ENCODE data around the gene ARF1. TPM values are rescaled to one million over a fixed set of nuclear protein-coding genes. Genes with fewer than 3 reads are reported as not detected.

Gene ARF1
- total RNA-seq, 4 donors from 2014 or later = 378 to 457 (median 410) TPM

DNA sequence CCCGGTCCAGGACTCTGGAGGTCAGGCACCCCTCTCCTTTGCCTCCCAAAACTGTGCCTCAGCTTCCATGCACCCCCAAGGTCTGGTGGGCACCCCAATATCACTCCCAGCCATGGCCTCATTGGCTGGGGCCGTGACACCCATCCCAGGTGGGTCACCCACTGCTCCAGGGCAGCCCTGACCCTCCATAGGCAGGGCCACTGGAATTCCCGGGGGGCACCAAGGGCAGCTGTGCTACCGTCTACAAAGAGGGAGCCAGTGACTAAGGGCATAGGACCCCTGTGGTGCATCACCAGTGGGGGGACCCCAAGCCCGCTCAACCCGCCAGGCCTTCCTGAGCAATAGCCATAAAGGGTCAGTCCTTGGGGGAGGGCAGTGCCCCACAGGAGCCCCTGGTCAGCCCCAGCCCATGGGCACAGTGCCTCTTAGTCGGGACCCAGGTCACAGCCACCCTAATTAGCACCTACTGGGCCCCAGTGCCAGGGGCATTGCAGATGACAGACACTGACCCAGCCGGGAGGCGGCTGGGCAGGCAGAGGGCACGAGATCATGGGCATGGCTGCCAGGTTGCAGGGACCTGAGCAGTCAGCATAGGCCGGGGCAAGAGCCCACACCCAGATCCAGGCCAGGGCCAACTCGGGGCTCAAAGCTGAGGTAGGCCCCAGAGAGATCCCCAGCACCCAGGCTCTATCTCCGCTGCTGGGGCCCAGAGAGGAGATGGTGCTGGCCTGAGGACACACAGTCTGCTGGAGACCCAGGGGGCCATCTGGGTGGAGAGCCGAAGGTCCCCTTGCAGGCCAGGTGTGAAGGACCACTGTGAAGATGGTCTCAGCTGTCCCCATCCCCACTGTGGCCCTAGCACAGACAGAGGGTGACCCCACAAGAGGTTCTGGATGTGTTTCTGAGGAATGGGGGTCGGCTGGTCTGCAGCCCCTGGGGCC is 19.0 kb upstream of the ARF1 start:
- 86 to 87% methylated on average over 4 to 5 of the region's 15 CpGs for WGBS, 2 donors

DNA sequence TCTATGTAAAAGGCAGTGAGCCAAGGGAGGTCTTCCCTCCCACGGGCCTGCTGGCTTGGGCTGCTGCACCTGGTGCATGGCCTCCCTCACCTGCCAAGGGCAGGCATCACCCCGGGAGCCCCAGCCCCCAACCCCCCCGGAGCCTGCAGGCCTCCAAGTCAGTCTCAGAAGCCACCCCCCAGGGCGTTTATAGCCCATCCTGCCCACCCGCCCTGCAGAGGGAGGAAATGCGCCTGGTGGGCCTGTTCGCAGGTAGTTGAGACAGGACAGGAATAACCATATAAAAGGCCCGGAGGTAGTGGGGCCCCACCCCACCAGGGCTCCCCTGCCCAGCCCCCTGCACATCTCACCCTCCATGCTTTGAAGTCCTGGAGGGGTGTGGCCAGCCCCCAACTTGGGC is 18.2 kb upstream of the ARF1 start:
- Histone ChIP-seq H3K4me3 (replicated peaks in 1 of 3) (no peak overlapping the region), H3K9me3 (no peaks in the 10 kb centered on the region), H3K27me3 (peaks cover 7% of the 10 kb centered on the region), H3K36me3 (no peaks in the 10 kb centered on the region), H3K4me1 (peaks cover 0 to 15% of the 10 kb centered on the region in 2 donors), H3K27ac (no peak overlapping the region)
- no peak for DNase-seq
- 33 to 72% methylated on average over 1 to 4 of the region's 8 CpGs for WGBS, 2 donors
- TF ChIP-seq POLR2A (IDR thresholded peaks at IDR 0.05) = no peak
- TF ChIP-seq, protein P1, sequence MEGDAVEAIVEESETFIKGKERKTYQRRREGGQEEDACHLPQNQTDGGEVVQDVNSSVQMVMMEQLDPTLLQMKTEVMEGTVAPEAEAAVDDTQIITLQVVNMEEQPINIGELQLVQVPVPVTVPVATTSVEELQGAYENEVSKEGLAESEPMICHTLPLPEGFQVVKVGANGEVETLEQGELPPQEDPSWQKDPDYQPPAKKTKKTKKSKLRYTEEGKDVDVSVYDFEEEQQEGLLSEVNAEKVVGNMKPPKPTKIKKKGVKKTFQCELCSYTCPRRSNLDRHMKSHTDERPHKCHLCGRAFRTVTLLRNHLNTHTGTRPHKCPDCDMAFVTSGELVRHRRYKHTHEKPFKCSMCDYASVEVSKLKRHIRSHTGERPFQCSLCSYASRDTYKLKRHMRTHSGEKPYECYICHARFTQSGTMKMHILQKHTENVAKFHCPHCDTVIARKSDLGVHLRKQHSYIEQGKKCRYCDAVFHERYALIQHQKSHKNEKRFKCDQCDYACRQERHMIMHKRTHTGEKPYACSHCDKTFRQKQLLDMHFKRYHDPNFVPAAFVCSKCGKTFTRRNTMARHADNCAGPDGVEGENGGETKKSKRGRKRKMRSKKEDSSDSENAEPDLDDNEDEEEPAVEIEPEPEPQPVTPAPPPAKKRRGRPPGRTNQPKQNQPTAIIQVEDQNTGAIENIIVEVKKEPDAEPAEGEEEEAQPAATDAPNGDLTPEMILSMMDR (IDR thresholded peaks at IDR 0.05) = no peak
- intact Hi-C loops (cut with DNase I) = no loop called here

More for the DNA sequence above, 19.0 kb upstream of the ARF1 start:
- TF ChIP-seq POLR2A (IDR thresholded peaks at IDR 0.05) = no peak
- H3K27me3 ChIP-seq = peaks cover 8% of the 10 kb centered on the region
- no peaks in the 10 kb centered on the region for H3K9me3 ChIP-seq
- no peaks in the 10 kb centered on the region for H3K36me3 ChIP-seq
- intact Hi-C loops (cut with DNase I) = no loop called here
- H3K4me3 ChIP-seq (replicated peaks in 1 of 3) = no peak overlapping the region
- no peak overlapping the region for H3K27ac ChIP-seq
- no peak for DNase-seq
- H3K4me1 ChIP-seq = peaks cover 0 to 20% of the 10 kb centered on the region in 2 donors

DNA sequence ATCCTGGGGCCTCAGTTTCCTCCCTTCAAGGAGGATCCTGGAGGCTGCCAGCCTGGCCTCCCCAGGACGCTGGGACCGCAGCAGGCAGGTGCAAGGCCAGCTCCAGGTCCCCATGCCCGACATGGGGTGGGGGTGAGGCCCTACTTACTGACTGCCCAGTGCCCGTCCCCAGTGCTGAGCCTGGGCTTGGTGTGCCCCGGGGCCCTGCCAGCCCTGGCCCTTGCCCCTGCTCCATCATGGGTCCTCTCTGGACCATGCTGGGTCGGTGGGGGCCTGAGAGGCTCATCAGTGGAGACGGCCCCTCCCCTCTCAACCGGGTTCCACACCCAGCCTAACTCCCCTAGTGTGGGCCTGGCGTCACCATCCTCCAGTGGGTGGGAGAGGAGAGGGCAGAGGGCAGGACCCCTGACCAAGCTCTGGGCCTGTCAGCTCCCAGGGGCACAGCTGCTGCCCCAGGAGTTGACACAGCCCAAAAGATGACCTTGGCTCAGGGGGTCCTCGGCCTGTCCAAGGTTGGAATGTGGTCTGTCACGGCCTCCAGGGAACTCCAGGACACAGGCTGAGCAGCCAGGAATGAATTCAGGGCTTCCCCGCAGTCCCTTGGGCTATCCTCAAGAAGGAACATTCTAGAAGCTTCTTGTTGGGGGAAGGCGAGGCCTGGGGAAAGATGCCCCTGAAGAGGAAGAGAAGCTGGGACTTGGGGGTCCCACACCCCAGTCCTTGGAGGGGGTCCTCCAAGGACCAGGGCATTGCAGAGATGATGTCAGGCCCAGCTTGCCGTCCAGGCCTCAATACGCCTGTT is 17.6 kb upstream of the ARF1 start:
- 78 to 79% methylated on average over 6 to 11 of the region's 15 CpGs for WGBS, 2 donors
- Histone ChIP-seq H3K4me1 (peaks cover 0 to 9% of the 10 kb centered on the region in 2 donors), H3K27ac (no peak overlapping the region), H3K27me3 (peaks cover under 1% of the 10 kb centered on the region), H3K9me3 (no peaks in the 10 kb centered on the region), H3K36me3 (no peaks in the 10 kb centered on the region), H3K4me3 (replicated peaks in 1 of 3) (no peak overlapping the region)
- DNase-seq = no peak
- intact Hi-C loops (cut with DNase I) = no loop called here
- TF ChIP-seq, protein P1 (IDR thresholded peaks at IDR 0.05) = no peak
- TF ChIP-seq POLR2A (IDR thresholded peaks at IDR 0.05) = no peak

DNA sequence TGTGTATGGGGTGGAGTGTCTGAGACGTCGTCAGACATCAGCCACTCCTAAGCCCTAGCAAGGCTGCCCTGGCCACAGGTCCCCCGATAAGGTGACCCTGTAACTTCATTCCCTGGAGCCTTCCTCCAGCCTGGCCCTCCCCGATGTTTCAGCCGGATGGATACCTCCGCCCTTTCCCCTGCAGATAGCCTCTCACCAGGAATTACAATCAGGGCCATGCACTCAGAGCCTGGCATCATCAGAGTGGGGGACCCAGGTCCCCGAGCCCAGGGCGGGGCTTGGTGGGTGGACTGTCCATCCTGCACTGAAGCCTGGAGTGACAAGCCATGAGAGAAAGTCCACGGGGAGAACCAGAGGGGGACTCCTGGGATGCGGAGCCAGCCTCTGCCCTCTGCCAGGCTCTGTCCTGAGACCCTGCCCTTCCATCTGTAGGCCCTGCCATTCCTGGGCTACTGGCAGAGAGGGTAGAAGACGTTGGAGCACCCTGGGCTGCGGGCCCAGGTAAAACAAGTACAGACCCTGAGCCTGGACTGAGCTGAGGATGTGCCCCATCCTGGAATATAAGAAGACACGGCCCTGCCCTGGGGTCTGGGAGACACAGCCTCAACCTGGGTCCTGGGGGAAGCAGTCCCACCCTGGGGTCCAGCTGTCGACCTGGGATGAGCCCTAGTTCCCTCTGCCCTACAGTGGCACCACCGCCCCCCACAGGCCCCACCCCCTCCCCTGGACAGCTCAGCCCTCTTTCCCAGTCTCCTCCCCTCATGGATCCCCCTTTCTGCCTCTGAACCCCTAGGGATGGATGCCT is 16.8 kb upstream of the ARF1 start:
- Histone ChIP-seq H3K27me3 (no peaks in the 10 kb centered on the region), H3K27ac (no peak overlapping the region), H3K36me3 (no peaks in the 10 kb centered on the region), H3K9me3 (no peaks in the 10 kb centered on the region), H3K4me1 (peaks cover 0 to under 1% of the 10 kb centered on the region in 2 donors), H3K4me3 (replicated peaks in 1 of 3) (no peak overlapping the region)
- no peak for TF ChIP-seq POLR2A (IDR thresholded peaks at IDR 0.05)
- TF ChIP-seq, protein P1 (IDR thresholded peaks at IDR 0.05) = no peak
- intact Hi-C loops (cut with DNase I) = no loop called here
- no peak for DNase-seq
- WGBS, 2 donors = 76 to 78% methylated on average over 11 to 14 of the region's 15 CpGs

DNA sequence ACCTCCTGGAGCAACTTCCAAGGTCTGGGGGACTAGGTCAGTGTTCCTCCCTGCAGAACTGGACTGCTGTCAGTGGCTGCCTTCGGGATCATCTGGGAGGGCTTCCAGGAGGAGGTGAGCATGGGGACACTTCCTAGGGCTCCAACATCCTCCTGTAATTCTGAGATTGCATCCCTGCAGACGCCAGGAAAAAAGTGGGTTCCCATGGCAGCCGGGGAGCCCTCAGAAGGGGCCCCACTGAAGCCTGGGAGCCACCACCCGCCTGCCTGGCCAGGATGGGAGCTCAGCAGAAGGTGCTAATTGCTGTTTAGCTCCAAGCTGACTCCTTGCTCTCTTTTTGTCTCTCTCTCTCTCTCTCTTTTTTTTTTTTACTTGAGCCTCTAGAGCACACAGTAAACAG is 16.1 kb upstream of the ARF1 start:
- intact Hi-C loops (cut with DNase I) = no loop called here
- H3K27me3 ChIP-seq = no peaks in the 10 kb centered on the region
- no peak for TF ChIP-seq POLR2A (IDR thresholded peaks at IDR 0.05)
- TF ChIP-seq, protein P1 (IDR thresholded peaks at IDR 0.05) = no peak
- 43 to 45% methylated on average over 4 of the region's 4 CpGs for WGBS, 2 donors
- no peak overlapping the region for H3K4me3 ChIP-seq (replicated peaks in 1 of 3)
- no peaks in the 10 kb centered on the region for H3K4me1 ChIP-seq
- H3K9me3 ChIP-seq = no peaks in the 10 kb centered on the region
- no peak for DNase-seq
- H3K27ac ChIP-seq = no peak overlapping the region
- no peaks in the 10 kb centered on the region for H3K36me3 ChIP-seq
